GM21360 (cell line): ENCODE measurements around the gene SURF1.
"Not testable (repeated sequence)": the region's sequence is repeated elsewhere in the genome, so short reads cannot be mapped to it uniquely, and the experiment has no call there.

Experiments
- ATAC-seq: cut with Tn5 transposase; IDR thresholded peaks from one replicate; pipeline ENCODE4 v1.9.1; 2021; ENCODE audit warnings: mild to moderate bottlenecking, moderate library complexity; ENCODE audit not compliant: unreplicated experiment

Gene SURF1

GRCh38 chr9:133346021-133346785, 10.1 kb downstream of the SURF1 start:
- no peak for ATAC-seq

- no peak for ATAC-seq
These were observed 10.7 kb downstream of the SURF1 start for GRCh38 chr9:133345596-133345995.

- ATAC-seq: no peak
These were observed 11.3 kb downstream of the SURF1 start for GRCh38 chr9:133344979-133345378.

- no peak for ATAC-seq
These were observed 12.2 kb downstream of the SURF1 start for GRCh38 chr9:133344071-133344470.

GRCh38 chr9:133342570-133342969, 13.7 kb downstream of the SURF1 start:
- ATAC-seq: no peak

GRCh38 chr9:133342069-133342406, 14.2 kb downstream of the SURF1 start:
- no peak for ATAC-seq

- ATAC-seq: no peak
These were observed 14.8 kb downstream of the SURF1 start for GRCh38 chr9:133341369-133342068.

GRCh38 chr9:133340916-133341315, 15.4 kb downstream of the SURF1 start:
- ATAC-seq: no peak

- ATAC-seq: no peak
These were observed 16.0 kb downstream of the SURF1 start for GRCh38 chr9:133340256-133340655.

- no peak for ATAC-seq
These were observed 16.6 kb downstream of the SURF1 start for GRCh38 chr9:133339641-133340040.

GRCh38 chr9:133335924-133336811, 20.1 kb downstream of the SURF1 start, which contains the start of gene SURF6:
SURF6 (minus strand) TSS chr9:133336188; CDS start chr9:133336132, 56 bp downstream.
- ATAC-seq: peak; percentile 79

GRCh38 chr9:133334888-133335287, 21.4 kb downstream of the SURF1 start:
- not testable (repeated sequence) for ATAC-seq

- ATAC-seq: no peak
These were observed 22.1 kb downstream of the SURF1 start for GRCh38 chr9:133334161-133334560.

- no peak for ATAC-seq
These were observed 22.7 kb downstream of the SURF1 start for GRCh38 chr9:133333566-133333965.

- ATAC-seq: no peak
These were observed 23.3 kb downstream of the SURF1 start for GRCh38 chr9:133333011-133333410.

GRCh38 chr9:133332381-133332730, 23.9 kb downstream of the SURF1 start:
- ATAC-seq: no peak

GRCh38 chr9:133331641-133332380, 24.5 kb downstream of the SURF1 start:
- ATAC-seq: no peak

- ATAC-seq: no peak
These were observed 25.1 kb downstream of the SURF1 start for GRCh38 chr9:133331221-133331620.

- not testable (repeated sequence) for ATAC-seq
These were observed 26.8 kb downstream of the SURF1 start for GRCh38 chr9:133329306-133330156.
